MCF 10A (cell line): ENCODE data around the gene PTPRG. TPM values are rescaled to one million over a fixed set of nuclear protein-coding genes. Genes with fewer than 3 reads are reported as not detected.

Experiments
- BruUV-seq: library from RNA; stranded (reverse); fragments of 400-500 nt; replicated peaks from 2 replicates; lab custom pipeline; 2021; lab: Mats Ljungman, UMichigan
- CTCF ChIA-PET: fragments of 300-600 bp; sonication (Branson Sonifier 250); formaldehyde crosslinking; extraction: SDS; loops from one replicate; lab custom pipeline; 2021; ENCODE audit warnings: antibody characterized with exemption, inconsistent platforms; lab: Yijun Ruan, JAX
- POLR2A ChIA-PET: fragments of 300-600, 350-650 bp; sonication (Branson Sonifier 250); formaldehyde crosslinking; extraction: SDS; loops from one replicate; lab custom pipeline; 2020; ENCODE audit warnings: antibody characterized with exemption, inconsistent platforms; lab: Yijun Ruan, JAX
- DNase-seq: peaks from one replicate; pipeline ENCODE4 v3.0.0-alpha.2; 2018; ENCODE audit not compliant: unreplicated experiment
- H3K27ac Mint-ChIP-seq: one replicate; pipeline ENCODE4 v1.8.0; 2022; ENCODE audit warnings: mild to moderate bottlenecking, low read depth, mixed read lengths; ENCODE audit not compliant: unreplicated experiment
- H3K27me3 Mint-ChIP-seq: one replicate; pipeline ENCODE4 v1.8.0; 2022; ENCODE audit warnings: mixed read lengths; ENCODE audit not compliant: insufficient read depth, unreplicated experiment
- H3K36me3 Mint-ChIP-seq: one replicate; pipeline ENCODE4 v1.8.0; 2022; ENCODE audit warnings: mild to moderate bottlenecking, moderate library complexity, mixed read lengths; ENCODE audit not compliant: insufficient read depth, unreplicated experiment
- H3K4me1 Mint-ChIP-seq: one replicate; pipeline ENCODE4 v1.8.0; 2022; ENCODE audit warnings: mixed read lengths; ENCODE audit not compliant: insufficient read depth, unreplicated experiment
- H3K4me3 Mint-ChIP-seq: one replicate; pipeline ENCODE4 v1.8.0; 2022; ENCODE audit warnings: mild to moderate bottlenecking, moderate library complexity, mixed read lengths; ENCODE audit not compliant: unreplicated experiment
- H3K9me3 Mint-ChIP-seq: one replicate; pipeline ENCODE4 v1.8.0; 2022; ENCODE audit warnings: mixed read lengths; ENCODE audit not compliant: unreplicated experiment
- CTCF ChIP-seq: fragments of 200-600 bp; IDR thresholded peaks from one replicate; pipeline ENCODE4 v1.8.0; 2022; ENCODE audit warnings: antibody characterized with exemption, mild to moderate bottlenecking; ENCODE audit not compliant: unreplicated experiment
- intact Hi-C: fragments of 100-400 bp; cut with micrococcal nuclease; formaldehyde crosslinking; loops from 2 replicates; pipeline ENCODE4 v1.14.1; 2022
- total RNA-seq: library from RNA; stranded (reverse); gene quantifications from 2 replicates; pipeline ENCODE4 v1.2.3, GENCODE V29; 2022

The PTPRG gene
- total RNA-seq, 1 experiment from 2014 or later = 54.5 TPM

DNA sequence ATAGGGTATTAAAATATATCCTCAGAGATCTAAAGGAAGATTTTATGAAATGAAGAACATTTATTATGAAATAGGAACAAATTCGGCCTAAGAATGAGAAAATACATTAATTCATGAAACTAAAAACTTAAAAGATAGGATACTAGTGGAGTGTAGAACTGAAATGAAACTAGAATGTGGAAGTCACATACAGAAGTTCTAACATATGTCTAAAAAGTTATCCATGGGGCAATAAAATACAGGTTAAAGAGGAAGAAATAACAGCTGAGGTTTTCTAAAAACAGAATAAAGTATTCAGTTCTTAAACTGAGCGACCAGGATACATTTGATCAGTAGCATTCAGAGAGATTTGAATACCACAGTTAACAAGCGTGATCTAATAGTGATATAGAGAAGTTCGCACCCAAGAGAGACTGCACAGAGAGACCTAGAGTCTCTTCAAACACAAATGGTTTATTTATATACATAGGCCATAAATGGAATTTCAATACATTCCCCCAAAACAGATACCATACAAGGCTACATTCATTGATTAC lies 726.1 kb downstream of the PTPRG start:
- Mint-ChIP-seq H3K27ac (no peak overlapping the region), H3K4me3 (no peak overlapping the region), H3K4me1 (no peaks in the 10 kb centered on the region), H3K27me3 (no peaks in the 10 kb centered on the region), H3K36me3 (peaks cover 25% of the 10 kb centered on the region), H3K9me3 (no peaks in the 10 kb centered on the region)
- ChIA-PET POLR2A (no interaction called here), CTCF (interaction anchor here (0.6 to 1.7 kb wide), 2 partner anchors 8 to 98 kb away, joined by 3 to 7 read pairs; no protein-coding TSS in a partner anchor)
- no peak for DNase-seq
- intact Hi-C loops = no loop called here
- no peak for TF ChIP-seq CTCF
- no TSS peak for BruUV-seq

DNA sequence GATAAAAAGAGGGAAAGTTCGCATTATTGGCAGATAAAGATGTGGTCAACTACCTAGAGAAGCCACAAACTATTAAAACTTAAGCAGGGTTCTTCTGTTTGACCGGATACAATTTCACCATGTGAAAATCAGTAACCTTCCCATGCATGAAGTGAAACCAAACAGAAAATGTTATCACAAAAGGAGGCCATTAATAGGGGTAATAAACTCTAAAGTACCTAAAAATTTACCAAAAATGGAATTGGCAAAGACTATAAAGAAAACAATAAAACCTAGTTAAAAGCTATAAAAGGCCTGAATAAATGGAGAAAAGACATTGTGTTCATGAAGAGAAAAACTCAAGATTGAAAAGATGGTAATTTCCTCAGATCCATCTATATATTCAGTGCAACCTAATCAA lies 728.6 kb downstream of the PTPRG start:
- intact Hi-C loops = no loop called here
- Mint-ChIP-seq H3K4me1 (no peaks in the 10 kb centered on the region), H3K9me3 (no peaks in the 10 kb centered on the region), H3K4me3 (no peak overlapping the region), H3K27ac (no peak overlapping the region), H3K36me3 (peaks cover 15% of the 10 kb centered on the region), H3K27me3 (no peaks in the 10 kb centered on the region)
- ChIA-PET POLR2A (no interaction called here), CTCF (interaction anchor here (0.6 kb wide), 1 partner anchor 36 kb away, joined by 3 read pairs; no protein-coding TSS in a partner anchor)
- no TSS peak for BruUV-seq
- no peak for DNase-seq
- TF ChIP-seq CTCF = no peak

DNA sequence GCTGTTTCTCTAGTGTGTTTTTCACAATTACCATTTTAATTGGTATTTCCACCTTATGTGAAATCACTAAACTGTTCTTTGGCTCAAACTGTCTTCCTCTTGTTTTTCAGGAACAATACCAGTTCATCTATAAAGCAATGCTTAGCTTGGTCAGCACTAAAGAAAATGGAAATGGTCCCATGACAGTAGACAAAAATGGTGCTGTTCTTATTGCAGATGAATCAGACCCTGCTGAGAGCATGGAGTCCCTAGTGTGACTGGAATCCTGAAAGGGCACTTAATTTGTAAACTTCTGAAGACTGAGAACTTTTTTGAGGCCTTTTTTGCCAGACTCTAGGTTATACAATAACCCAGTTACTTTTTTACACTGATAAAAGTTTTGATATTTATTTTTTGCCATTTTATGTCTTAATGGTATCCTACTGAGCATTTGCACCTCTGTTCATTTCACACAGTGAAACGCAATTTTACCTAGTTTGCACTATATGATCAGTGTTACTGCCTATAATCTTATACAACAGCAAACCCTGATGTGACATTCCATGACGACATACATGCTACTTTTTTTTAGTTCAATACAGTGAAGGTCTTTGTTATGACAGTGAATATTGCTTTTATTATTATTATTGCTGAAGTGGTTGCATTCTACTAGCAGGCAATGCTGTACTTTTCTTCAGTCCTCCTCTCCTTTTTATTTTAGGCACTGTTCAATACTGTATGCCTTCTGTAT lies 731.8 kb downstream of the PTPRG start:
- ChIA-PET POLR2A (no interaction called here), CTCF (no interaction called here)
- peaks cover 15% of the 10 kb centered on the region for H3K36me3 Mint-ChIP-seq
- H3K27me3 Mint-ChIP-seq = no peaks in the 10 kb centered on the region
- no peak for TF ChIP-seq CTCF
- H3K4me1 Mint-ChIP-seq = no peaks in the 10 kb centered on the region
- intact Hi-C loops = no loop called here
- DNase-seq = no peak
- no peak overlapping the region for H3K27ac Mint-ChIP-seq
- no peaks in the 10 kb centered on the region for H3K9me3 Mint-ChIP-seq
- no peak overlapping the region for H3K4me3 Mint-ChIP-seq
- no TSS peak for BruUV-seq

- Mint-ChIP-seq H3K4me1 (no peaks in the 10 kb centered on the region), H3K27me3 (no peaks in the 10 kb centered on the region), H3K27ac (no peak overlapping the region), H3K4me3 (no peak overlapping the region), H3K36me3 (peaks cover 22% of the 10 kb centered on the region), H3K9me3 (no peaks in the 10 kb centered on the region)
- intact Hi-C loops = no loop called here
- no peak for DNase-seq
- ChIA-PET POLR2A (no interaction called here), CTCF (interaction anchor here (0.8 to 1.3 kb wide), 4 partner anchors 9 to 262 kb away, joined by 3 to 5 read pairs (median 4); no protein-coding TSS in a partner anchor)
- TF ChIP-seq CTCF = no peak
- no TSS peak for BruUV-seq
Measured at GRCh38 chr3:62295571-62295970, 734.2 kb downstream of the PTPRG start.
